Heart right ventricle (tissue), 16 donors: ENCODE data around the gene ECT2L. TPM values are rescaled to one million over a fixed set of nuclear protein-coding genes. Genes with fewer than 3 reads are reported as not detected.

Experiments
- ATAC-seq, 8 donors: fragments of 200-7000 bp; cut with Tn5 transposase; one replicate each; pipeline ENCODE4 v1.9.1; 2020; ENCODE audit warnings: mild to moderate bottlenecking in 8 of 8, moderate library complexity in 8 of 8, moderate number of reproducible peaks in 1 of 8
- DNase-seq, 2 donors: peaks; one replicate each; pipeline ENCODE4 v3.0.0-alpha.2; 2020
- H3K27ac ChIP-seq, 10 donors: fragments of 200-600 bp; sonication (generic) in 2 of 10; one replicate each; pipeline versions ENCODE4 v1.5.0 to v1.8.0; 2020 to 2022; ENCODE audit warnings: mild to moderate bottlenecking in 3 of 10
- H3K27me3 ChIP-seq, 7 donors: fragments of 200-600 bp; one replicate each; pipeline ENCODE4 v1.8.0; 2021 to 2022; ENCODE audit warnings: mild to moderate bottlenecking in 2 of 7
- H3K36me3 ChIP-seq, 9 donors: fragments of 200-600 bp; sonication (generic) in 1 of 9; one replicate each; pipeline versions ENCODE4 v1.5.0 to v1.8.0; 2020 to 2022; ENCODE audit warnings: mild to moderate bottlenecking in 2 of 9
- H3K4me1 ChIP-seq, 9 donors: fragments of 200-600 bp; sonication (generic) in 1 of 9; one replicate each; pipeline versions ENCODE4 v1.5.0 to v1.8.0; 2020 to 2022; ENCODE audit warnings: mild to moderate bottlenecking in 4 of 9
- H3K4me3 ChIP-seq, 10 donors: fragments of 200-600 bp; sonication (generic) in 2 of 10; one replicate each; pipeline versions ENCODE4 v1.5.0 to v1.8.0; 2020 to 2022; ENCODE audit warnings: mild to moderate bottlenecking in 7 of 10, moderate library complexity in 2 of 10
- H3K9me3 ChIP-seq, 11 donors: fragments of 200-600 bp in 10 of 11; sonication (generic) in 2 of 11; one replicate each; pipeline versions ENCODE4 v1.5.0 to v1.8.0; 2013 to 2022; ENCODE audit warnings: mild to moderate bottlenecking in 2 of 11, control low read depth in 1 of 11, moderate library complexity in 1 of 11
- CTCF ChIP-seq, 9 donors: fragments of 200-600 bp; sonication (generic) in 2 of 9; IDR thresholded peaks; one replicate each; pipeline versions ENCODE4 v1.5.0 to v1.8.0; 2021 to 2022; ENCODE audit warnings: antibody characterized with exemption in 9 of 9, mild to moderate bottlenecking in 5 of 9, moderate library complexity in 1 of 9
- WGBS, 2 donors: extraction: QIAGEN DNeasy Blood & Tissue Kit; methylation state at CpG; one replicate each; pipeline ENCODE4 v1.1.7; 2013; ENCODE audit warnings: inconsistent platforms in 1 of 2; 5-methylcytosine and 5-hydroxymethylcytosine counted together
- intact Hi-C, 10 donors: fragments of 100-400 bp; cut with DNase I; formaldehyde crosslinking; loops; one replicate each; pipeline versions ENCODE4 v1.11.1 to v1.14.2; 2022
- polyA plus RNA-seq, 2 donors: library from polyadenylated mRNA; stranded (reverse); fragments of 200-250 nt; gene quantifications; one replicate each; pipeline ENCODE4 v1.2.3, GENCODE V29; 2013
- total RNA-seq, 10 donors: library from RNA; stranded (reverse); fragmentation: NEBNext Ultra II Directional in 3 of 10; extraction: Animal tissue kit (Norgen Biotek cat#: 25700) in 3 of 10; gene quantifications; one replicate each; pipeline versions ENCODE4 v1.2.1 to v1.2.4, GENCODE V29; 2021 to 2023
- donor health status: Arrhythmogenic right ventricular cardiomyopathy.
- donor health status: ischemic (EF 13 %, LVEDD 7.1; RV severe dilation, severe dysfunction).
- donor health status: healthy with polysubstance abuse.
- donor health status: DM: no; HTN: yes; CAD: no.
- donor health status: DM: no; HTN: no; CAD: no.
- donor health status: ischemic (EF 25% LVEDD 6.9; RV normal size, moderate dysfunction).
- donor health status: ischemic (EF 25% LVEDD 5.7; RV mildly dilated, moderate dysfunction).
- donor health status: healthy.
- donor health status: DM: yes; HTN: yes; CAD: no.
- donor health status: Ischemic cardiomyopathy.
- donor health status: ischemic (EF 35%, LVEDD 5.7; RV mildly dilated, moderate dysfunction).
- donor health status: nonischemic (EF 11% LVEDD 7.7; RV severe dilation, severe dysfunction).
- donor health status: DM: yes; HTN: yes; CAD: no.
- donor health status: PGD.
- donor health status: ischemic (EF 29% LVEDD 5.4; RV normal size, mild dysfunction).
- donor health status: nonischemic (EF 23%, LVEDD 6.1; RV moderate dilation, normal function).

The ECT2L gene
- total and polyA plus RNA-seq, 12 donors: 0.28 to 9.9 (median 3.0) TPM

- peaks cover 0 to 18% (median 12%) of the 10 kb centered on the region in 9 donors for H3K4me1 ChIP-seq
- H3K4me3 ChIP-seq: no peak overlapping the region
- ATAC-seq: peak; percentile 16 to 74 (median 56)
- no peak for DNase-seq
- no peaks in the 10 kb centered on the region for H3K27me3 ChIP-seq
- H3K9me3 ChIP-seq: no peaks in the 10 kb centered on the region
- peak overlapping the region in 8 of 10 donors; percentile 5 to 62 (median 40) for H3K27ac ChIP-seq
- no peaks in the 10 kb centered on the region for H3K36me3 ChIP-seq
- intact Hi-C loops: no loop called here
- TF ChIP-seq CTCF (IDR thresholded peaks at IDR 0.05): no peak
- 37 to 48% methylated on average over 4 of the region's 4 CpGs for WGBS, 2 donors
Measured at GRCh38 chr6:138803861-138804260, 8.0 kb downstream of the ECT2L start.

- Histone ChIP-seq H3K4me1 (peaks cover 0 to 18% (median 12%) of the 10 kb centered on the region in 9 donors), H3K27me3 (no peaks in the 10 kb centered on the region), H3K36me3 (no peaks in the 10 kb centered on the region), H3K27ac (peak overlapping the region in 3 of 10 donors; percentile 8 to 62 (median 35)), H3K4me3 (no peak overlapping the region), H3K9me3 (no peaks in the 10 kb centered on the region)
- intact Hi-C loops: no loop called here
- peak; percentile 46 to 89 (median 78) for ATAC-seq
- peak in 1 of 2 donors; percentile 51 for DNase-seq
- TF ChIP-seq CTCF (IDR thresholded peaks at IDR 0.05): no peak
- 75 to 77% methylated on average over 9 of the region's 9 CpGs for WGBS, 2 donors
Measured at GRCh38 chr6:138805016-138805765, 9.3 kb downstream of the ECT2L start.

- DNase-seq (no peak), ATAC-seq (no peak)
- no peak for TF ChIP-seq CTCF (IDR thresholded peaks at IDR 0.05)
- H3K9me3 ChIP-seq: no peaks in the 10 kb centered on the region
- intact Hi-C loops: no loop called here
- H3K4me1 ChIP-seq: peaks cover 0 to 18% (median 12%) of the 10 kb centered on the region in 9 donors
- H3K36me3 ChIP-seq: no peaks in the 10 kb centered on the region
- no peak overlapping the region for H3K27ac ChIP-seq
- WGBS, 2 donors: 88 to 94% methylated on average over 1 of the region's 1 CpG
- no peak overlapping the region for H3K4me3 ChIP-seq
- H3K27me3 ChIP-seq: no peaks in the 10 kb centered on the region
Measured at GRCh38 chr6:138806889-138807288, 11.0 kb downstream of the ECT2L start.

- ATAC-seq: no peak
- WGBS, 2 donors: 87 to 92% methylated on average over 3 of the region's 3 CpGs
Measured at GRCh38 chr6:138809677-138810076, 13.8 kb downstream of the ECT2L start.

More at GRCh38 chr6:138809677-138810076, 13.8 kb downstream of the ECT2L start:
- intact Hi-C loops: loop anchor here in 6 of 10 donors (10.0 kb wide), 4 partner anchors 115 to 555 kb away; no protein-coding TSS in a partner anchor
- TF ChIP-seq CTCF (IDR thresholded peaks at IDR 0.05): no peak
- DNase-seq: no peak
- H3K4me3 ChIP-seq: no peak overlapping the region
- H3K9me3 ChIP-seq: no peaks in the 10 kb centered on the region
- peaks cover 0 to 5% (median 0%) of the 10 kb centered on the region in 9 donors for H3K4me1 ChIP-seq
- H3K27ac ChIP-seq: no peak overlapping the region
- no peaks in the 10 kb centered on the region for H3K27me3 ChIP-seq
- no peaks in the 10 kb centered on the region for H3K36me3 ChIP-seq
